DOHH2 (cell line): ENCODE results near the gene MGAT4B.

ENCODE experiments used
- EZH2phosphoT487 ChIP-seq: fragments of 200-600 bp; sonication (generic); IDR thresholded peaks from 2 replicates; pipeline ENCODE4 v1.6.1; 2017; ENCODE audit warnings: borderline replicate concordance, mild to moderate bottlenecking, antibody characterized with exemption, low read length, moderate library complexity, mixed read lengths
- TF ChIP-seq, protein P1 (sequence below): fragments of 200-600 bp; sonication (generic); IDR thresholded peaks from one replicate; pipeline ENCODE4 v1.5.1; 2014; ENCODE audit warnings: antibody characterized with exemption, mild to moderate bottlenecking, low read depth, low read length; ENCODE audit not compliant: poor library complexity, severe bottlenecking

- TF ChIP-seq, protein P1, sequence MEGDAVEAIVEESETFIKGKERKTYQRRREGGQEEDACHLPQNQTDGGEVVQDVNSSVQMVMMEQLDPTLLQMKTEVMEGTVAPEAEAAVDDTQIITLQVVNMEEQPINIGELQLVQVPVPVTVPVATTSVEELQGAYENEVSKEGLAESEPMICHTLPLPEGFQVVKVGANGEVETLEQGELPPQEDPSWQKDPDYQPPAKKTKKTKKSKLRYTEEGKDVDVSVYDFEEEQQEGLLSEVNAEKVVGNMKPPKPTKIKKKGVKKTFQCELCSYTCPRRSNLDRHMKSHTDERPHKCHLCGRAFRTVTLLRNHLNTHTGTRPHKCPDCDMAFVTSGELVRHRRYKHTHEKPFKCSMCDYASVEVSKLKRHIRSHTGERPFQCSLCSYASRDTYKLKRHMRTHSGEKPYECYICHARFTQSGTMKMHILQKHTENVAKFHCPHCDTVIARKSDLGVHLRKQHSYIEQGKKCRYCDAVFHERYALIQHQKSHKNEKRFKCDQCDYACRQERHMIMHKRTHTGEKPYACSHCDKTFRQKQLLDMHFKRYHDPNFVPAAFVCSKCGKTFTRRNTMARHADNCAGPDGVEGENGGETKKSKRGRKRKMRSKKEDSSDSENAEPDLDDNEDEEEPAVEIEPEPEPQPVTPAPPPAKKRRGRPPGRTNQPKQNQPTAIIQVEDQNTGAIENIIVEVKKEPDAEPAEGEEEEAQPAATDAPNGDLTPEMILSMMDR, result no peak
- TF ChIP-seq EZH2phosphoT487, result no peak
Measured at GRCh38 chr5:179841621-179842020, 35.0 kb upstream of the MGAT4B start.
